ENCODE results near the gene NKAPD1. TPM values are rescaled to one million over a fixed set of nuclear protein-coding genes. Genes with fewer than 3 reads are reported as not detected.

NKAPD1 gene
- total RNA-seq, 3 donors from 2014 or later, result 13.1 to 16.1 (median 14.7) TPM

GRCh38 chr11:112134473-112134872 lies 60.4 kb downstream of the NKAPD1 start:
- no peak for TF ChIP-seq POLR2AphosphoS5 (IDR thresholded peaks at IDR 0.05)
- TF ChIP-seq POLR2A (IDR thresholded peaks at IDR 0.05), result no peak
- TF ChIP-seq CTCF (IDR thresholded peaks at IDR 0.05), result no peak

More at GRCh38 chr11:112134473-112134872, 60.4 kb downstream of the NKAPD1 start:
- intact Hi-C loops (cut with DNase I; ENCODE audit: low total_unique reads), result no loop called here
- H3K27me3 ChIP-seq, result no peaks in the 10 kb centered on the region
- DNase-seq (ENCODE audit: low spot score in 2 of 2), result no peak
- H3K4me3 ChIP-seq, result no peak overlapping the region
- H3K9me3 ChIP-seq, result no peaks in the 10 kb centered on the region
- no peaks in the 10 kb centered on the region for H3K4me1 ChIP-seq
- no peaks in the 10 kb centered on the region for H3K36me3 ChIP-seq
- no peak overlapping the region for H3K27ac ChIP-seq

Other genes starting within 250 kb of the NKAPD1 start
- gene ALG9, start 202.7 kb upstream of the NKAPD1 start, total RNA-seq, result 10 to 100 TPM; 31.8 to 46.2 (median 43.9) TPM
- gene FDXACB1, start 195.1 kb upstream of the NKAPD1 start, total RNA-seq, result 1 to 10 TPM; 1.6 to 3.7 (median 3.3) TPM
- 10 to 100 TPM; 29.6 to 35.1 (median 31.2) TPM for gene CFAP68, start 194.8 kb upstream of the NKAPD1 start, total RNA-seq
- 100 to 1,000 TPM; 132 to 299 (median 271) TPM for gene CRYAB, start 162.5 kb upstream of the NKAPD1 start, total RNA-seq
- gene HSPB2, start 161.6 kb upstream of the NKAPD1 start, total RNA-seq, result 1 to 10 TPM in 2 of 3 donors, under 1 TPM in 1; 0.98 to 2.1 (median 1.2) TPM
- gene C11orf52, start 155.4 kb upstream of the NKAPD1 start, total RNA-seq, result 10 to 100 TPM in 2 of 3 donors, 1 to 10 TPM in 1; 7.5 to 40.5 (median 19.0) TPM
- 10 to 100 TPM; 38.9 to 53.9 (median 45.2) TPM for gene DIXDC1, start 137.0 kb upstream of the NKAPD1 start, total RNA-seq
- gene DLAT, start 48.9 kb upstream of the NKAPD1 start, total RNA-seq, result 10 to 100 TPM; 26.9 to 30.9 (median 27.5) TPM
- 1 to 10 TPM; 1.3 to 5.4 (median 3.3) TPM for gene PIH1D2, start 282 bp upstream of the NKAPD1 start, total RNA-seq
- 10 to 100 TPM; 31.9 to 48.8 (median 40.5) TPM for gene TIMM8B, start 12.5 kb downstream of the NKAPD1 start, total RNA-seq
- gene SDHD, start 12.6 kb downstream of the NKAPD1 start, total RNA-seq, result 100 to 1,000 TPM; 108 to 122 (median 109) TPM
- 10 to 100 TPM in 2 of 3 donors, 1 to 10 TPM in 1; 8.2 to 21.0 (median 16.8) TPM for gene IL18, start 89.8 kb downstream of the NKAPD1 start, total RNA-seq
- 1 to 10 TPM in 2 of 3 donors, not detected in 1; 1.2 to 1.3 TPM for gene TEX12, start 93.1 kb downstream of the NKAPD1 start, total RNA-seq
- 10 to 100 TPM in 1 of 3 donors, 1 to 10 TPM in 2; 3.4 to 10.8 (median 5.2) TPM for gene BCO2, start 101.2 kb downstream of the NKAPD1 start, total RNA-seq
- gene PTS, start 152.1 kb downstream of the NKAPD1 start, total RNA-seq, result 10 to 100 TPM; 21.8 to 40.4 (median 38.7) TPM
- not detected for gene PLET1, start 186.6 kb downstream of the NKAPD1 start, total RNA-seq